H1 (cell line): Measurements from ENCODE around the gene FADD. TPM values are rescaled to one million over a fixed set of nuclear protein-coding genes. Genes with fewer than 3 reads are reported as not detected.

ENCODE experiments used
- CHD1 ChIP-seq: IDR thresholded peaks from 2 replicates; pipeline ENCODE4 v1.6.1; 2012; ENCODE audit warnings: low read depth, low read length, improper control_type of control experiment
- EGR1 ChIP-seq: IDR thresholded peaks from 2 replicates; pipeline ENCODE4 v1.6.1; 2011; ENCODE audit warnings: low read depth, low read length, borderline replicate concordance
- EP300 ChIP-seq, 2 experiments: IDR thresholded peaks; 1 replicate in 1 of 2; 2 replicates in 1 of 2; pipeline ENCODE4 v1.6.1; 2011 to 2012; ENCODE audit warnings: low read depth in 2 of 2, low read length in 2 of 2, mild to moderate bottlenecking in 2 of 2, borderline replicate concordance in 1 of 2, inconsistent platforms in 1 of 2, moderate library complexity in 1 of 2
- GTF2F1 ChIP-seq: IDR thresholded peaks from 2 replicates; pipeline ENCODE4 v1.6.1; 2012; ENCODE audit warnings: low read depth, low read length, improper control_type of control experiment, borderline replicate concordance
- JUN ChIP-seq: IDR thresholded peaks from 2 replicates; pipeline ENCODE4 v1.6.1; 2011; ENCODE audit warnings: low read depth, mild to moderate bottlenecking, improper control_type of control experiment, low read length
- KDM5A ChIP-seq: fragments of 200-600 bp; IDR thresholded peaks from 2 replicates; pipeline ENCODE4 v1.7.1; 2012; ENCODE audit warnings: mild to moderate bottlenecking, low read length, inconsistent platforms, mixed read lengths
- POU5F1 ChIP-seq: IDR thresholded peaks from 2 replicates; pipeline ENCODE4 v1.6.1; 2011; ENCODE audit warnings: low read depth, mild to moderate bottlenecking, low read length, moderate library complexity
- RBBP5 ChIP-seq: IDR thresholded peaks from 2 replicates; pipeline ENCODE4 v1.7.1; 2012; ENCODE audit warnings: low read depth, mild to moderate bottlenecking, inconsistent platforms, low read length, moderate library complexity, borderline replicate concordance
- polyA plus RNA-seq, 7 experiments: library from polyadenylated mRNA; depleted of rRNA in 3 of 7; stranded (reverse) in 5 of 7; unstranded in 2 of 7; fragments of >200 nt in 5 of 7; fragments of 200-250 nt in 2 of 7; gene quantifications; 1 replicate in 5 of 7; 2 replicates in 1 of 7; 4 replicates in 1 of 7; pipeline versions ENCODE4 v1.2.1 to v1.2.3, GENCODE V29; 2011 to 2013; ENCODE audit warnings: missing spikeins in 2 of 7, mixed read lengths in 2 of 7
- total RNA-seq: library from RNA; stranded (reverse); fragmentation: NEBNext Ultra II Directional; extraction: Animal tissue kit (Norgen Biotek cat#: 25700); gene quantifications from 2 replicates; pipeline ENCODE4 v1.2.1, GENCODE V29; 2021

The FADD gene
- total and polyA plus RNA-seq, 2 of the 8 experiments (the other 6 are each of a cell fraction or from before 2014, with no cell fraction given), result 29.0 to 43.9 TPM

- no peak for TF ChIP-seq POU5F1
- TF ChIP-seq EP300 (IDR thresholded peaks at IDR 0.05; ENCODE audit: borderline replicate concordance in 1 of 2, low read depth in 2 of 2, low read length in 2 of 2), result no peak
- TF ChIP-seq GTF2F1, result no peak
- no peak for TF ChIP-seq RBBP5
- no peak for TF ChIP-seq JUN
- TF ChIP-seq KDM5A, result no peak
- TF ChIP-seq EGR1, result no peak
- TF ChIP-seq CHD1, result no peak
Measured at GRCh38 chr11:70206226-70206981, 3.3 kb downstream of the FADD start (continued).
